HUES48 (cell line): ENCODE measurements around the gene UBQLN1.
"Not testable (repeated sequence)": the region's sequence is repeated elsewhere in the genome, so short reads cannot be mapped to it uniquely, and the experiment has no call there.

Source experiments
- H3K27ac ChIP-seq: one replicate; pipeline ENCODE4 v1.7.0; 2013; ENCODE audit warnings: low read depth, low read length, inconsistent platforms
- H3K27me3 ChIP-seq: 2 replicates; pipeline ENCODE4 v1.6.1; 2013; ENCODE audit warnings: mild to moderate bottlenecking, low read length; ENCODE audit not compliant: control insufficient read depth, insufficient read depth
- H3K36me3 ChIP-seq: 2 replicates; pipeline ENCODE4 v1.6.1; 2013; ENCODE audit warnings: low read length; ENCODE audit not compliant: control insufficient read depth, insufficient read depth
- H3K4me1 ChIP-seq: 2 replicates; pipeline ENCODE4 v1.6.1; 2013; ENCODE audit warnings: mild to moderate bottlenecking, low read length; ENCODE audit not compliant: control insufficient read depth, insufficient read depth
- H3K4me3 ChIP-seq: 2 replicates; pipeline ENCODE4 v1.5.1; 2013; ENCODE audit warnings: mild to moderate bottlenecking, low read depth, low read length
- H3K9ac ChIP-seq: 2 replicates; pipeline ENCODE4 v1.6.1; 2013; ENCODE audit warnings: mild to moderate bottlenecking, low read depth, low read length, moderate library complexity
- H3K9me3 ChIP-seq: 2 replicates; pipeline ENCODE4 v1.6.1; 2013; ENCODE audit warnings: low read length; ENCODE audit not compliant: control insufficient read depth, insufficient read depth

Gene UBQLN1

DNA sequence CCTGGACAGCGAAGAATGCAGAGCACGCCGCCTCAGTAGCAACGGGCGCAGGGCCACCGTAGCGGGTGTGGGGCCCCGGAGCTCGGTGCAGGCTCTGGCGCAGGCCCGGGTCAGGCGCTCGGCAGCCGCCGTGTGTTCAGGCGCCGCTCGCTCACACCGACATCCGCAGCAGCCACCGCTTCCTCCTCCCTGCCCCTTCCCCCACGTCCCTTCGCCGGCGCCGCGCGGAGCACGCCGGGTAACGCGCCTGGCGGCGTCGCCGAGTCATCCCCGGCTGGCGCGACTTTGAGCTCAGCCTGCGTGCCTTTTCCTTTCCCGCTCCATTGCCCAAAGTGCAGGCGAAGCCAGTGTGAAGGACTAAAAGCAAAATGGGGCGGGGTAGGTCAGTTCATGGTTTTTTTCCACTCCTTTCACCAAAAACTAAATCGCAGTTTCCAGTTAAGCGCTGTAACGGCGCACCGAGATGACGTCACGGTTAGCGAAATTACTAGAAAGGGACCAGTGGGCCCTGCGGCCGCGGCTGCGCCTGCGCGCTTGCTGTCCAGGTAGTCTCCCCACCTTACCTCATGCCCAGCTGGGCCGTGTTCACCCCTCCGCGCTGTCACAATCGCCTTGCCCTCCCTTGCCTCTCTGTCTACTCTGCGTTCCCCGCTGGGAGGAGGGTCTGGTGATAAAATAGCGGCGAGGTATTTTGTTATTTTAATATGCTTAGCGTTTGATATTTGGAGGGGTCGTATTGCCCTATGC lies at the start of gene UBQLN1:
UBQLN1 (minus strand) TSS at position 191 of the 747 bp plus-strand sequence. CDS start 279 bp downstream, outside the sequence.
- no peaks in the 10 kb centered on the region for H3K9me3 ChIP-seq

GRCh38 chr9:83754383-83754977 lies 46.7 kb upstream of the UBQLN1 start:
- Histone ChIP-seq H3K4me3 (no peak overlapping the region), H3K27me3 (no peaks in the 10 kb centered on the region), H3K27ac (no peak overlapping the region), H3K4me1 (no peaks in the 10 kb centered on the region), H3K36me3 (no peaks in the 10 kb centered on the region), H3K9ac (no peak overlapping the region), H3K9me3 (no peaks in the 10 kb centered on the region)

More for the DNA sequence above, at the start of gene UBQLN1:
- peaks cover 10% of the 10 kb centered on the region for H3K4me1 ChIP-seq
- H3K36me3 ChIP-seq: no peaks in the 10 kb centered on the region
- H3K27ac ChIP-seq: peak within 1 kb of the TSS; percentile 100
- no peaks in the 10 kb centered on the region for H3K27me3 ChIP-seq
- peak within 1 kb of the TSS; percentile 100 for H3K9ac ChIP-seq
- H3K4me3 ChIP-seq: peak within 1 kb of the TSS; percentile 96

- Histone ChIP-seq H3K4me1 (no peaks in the 10 kb centered on the region), H3K27me3 (no peaks in the 10 kb centered on the region), H3K9ac (no peak overlapping the region), H3K9me3 (no peaks in the 10 kb centered on the region), H3K4me3 (no peak overlapping the region), H3K27ac (no peak overlapping the region), H3K36me3 (no peaks in the 10 kb centered on the region)
Measured at GRCh38 chr9:83749706-83750105, 41.9 kb upstream of the UBQLN1 start.

DNA sequence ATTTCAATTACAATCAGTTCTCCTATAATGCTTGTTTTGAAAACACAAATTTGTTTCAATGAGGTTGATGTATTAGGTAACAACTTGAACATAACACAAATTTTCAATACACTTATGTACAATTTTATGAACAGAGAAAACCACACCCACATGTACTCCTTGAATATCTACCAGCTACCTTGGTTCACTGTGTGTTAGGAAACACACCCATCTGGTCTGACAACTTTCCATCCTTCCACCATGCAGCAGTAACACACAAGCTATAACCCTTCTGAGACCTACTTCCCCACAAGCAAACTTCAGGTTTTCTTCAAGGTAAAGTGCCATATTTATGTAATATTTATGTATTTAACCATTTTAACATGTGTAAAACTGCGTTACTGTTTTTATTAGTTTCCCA lies 36.4 kb upstream of the UBQLN1 start:
- Histone ChIP-seq H3K36me3 (no peaks in the 10 kb centered on the region), H3K9me3 (no peaks in the 10 kb centered on the region), H3K27ac (no peak overlapping the region), H3K27me3 (no peaks in the 10 kb centered on the region), H3K4me3 (no peak overlapping the region), H3K9ac (no peak overlapping the region), H3K4me1 (no peaks in the 10 kb centered on the region)

DNA sequence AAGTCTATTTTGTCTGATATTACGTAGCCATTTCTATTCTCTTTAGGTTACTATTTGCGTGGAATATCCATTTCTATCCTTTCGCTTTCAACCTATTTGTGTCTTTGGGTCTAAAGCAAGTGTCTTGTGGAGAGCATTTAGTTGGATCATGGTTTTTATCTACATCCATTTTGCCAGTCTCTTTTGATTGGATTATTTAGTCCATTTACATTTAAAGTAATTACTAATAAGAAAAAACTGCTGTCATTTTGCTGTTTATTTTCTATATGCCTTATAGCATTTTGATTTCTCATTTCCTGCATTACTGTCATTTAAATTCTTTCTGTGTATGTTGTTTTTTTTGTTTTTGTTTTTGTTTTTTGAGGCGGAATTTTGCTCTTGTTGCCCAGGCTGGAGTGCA lies 26.0 kb upstream of the UBQLN1 start:
- H3K4me1 ChIP-seq: no peaks in the 10 kb centered on the region

DNA sequence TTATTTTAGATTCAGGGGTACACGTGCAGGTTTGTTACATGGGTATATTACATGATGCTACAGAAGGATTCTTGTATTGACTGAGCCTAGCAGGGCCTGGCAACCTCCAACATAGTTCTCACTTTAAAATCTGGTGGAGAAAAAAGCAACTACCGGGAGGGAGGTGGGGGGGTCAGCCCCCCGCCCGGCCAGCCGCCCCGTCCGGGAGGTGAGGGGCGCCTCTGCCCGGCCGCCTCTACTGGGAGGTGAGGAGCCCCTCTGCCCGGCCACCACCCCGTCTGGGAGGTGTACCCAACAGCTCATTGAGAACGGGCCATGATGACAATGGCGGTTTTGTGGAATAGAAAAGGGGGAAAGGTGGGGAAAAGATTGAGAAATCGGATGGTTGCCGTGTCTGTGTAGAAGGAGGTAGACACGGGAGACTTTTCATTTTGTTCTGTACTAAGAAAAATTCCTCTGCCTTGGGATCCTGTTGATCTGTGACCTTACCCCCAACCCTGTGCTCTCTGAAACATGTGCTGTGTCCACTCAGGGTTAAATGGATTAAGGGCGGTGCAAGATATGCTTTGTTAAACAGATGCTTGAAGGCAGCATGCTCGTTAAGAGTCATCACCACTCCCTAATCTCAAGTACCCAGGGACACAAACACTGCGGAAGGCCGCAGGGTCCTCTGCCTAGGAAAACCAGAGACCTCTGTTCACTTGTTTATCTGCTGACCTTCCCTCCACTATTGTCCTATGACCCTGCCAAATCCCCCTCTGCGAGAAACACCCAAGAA lies 21.0 kb upstream of the UBQLN1 start:
- H3K27me3 ChIP-seq, H3K27ac ChIP-seq, H3K36me3 ChIP-seq, H3K4me3 ChIP-seq, H3K4me1 ChIP-seq, H3K9me3 ChIP-seq, H3K9ac ChIP-seq: not testable (repeated sequence)

More for the DNA sequence above, 26.0 kb upstream of the UBQLN1 start:
- H3K9ac ChIP-seq: no peak overlapping the region
- H3K4me3 ChIP-seq: no peak overlapping the region
- H3K27ac ChIP-seq: no peak overlapping the region
- no peaks in the 10 kb centered on the region for H3K36me3 ChIP-seq
- no peaks in the 10 kb centered on the region for H3K9me3 ChIP-seq
- H3K27me3 ChIP-seq: no peaks in the 10 kb centered on the region

- no peak overlapping the region for H3K27ac ChIP-seq
- no peaks in the 10 kb centered on the region for H3K4me1 ChIP-seq
- no peaks in the 10 kb centered on the region for H3K36me3 ChIP-seq
- no peak overlapping the region for H3K9ac ChIP-seq
- no peaks in the 10 kb centered on the region for H3K27me3 ChIP-seq
- H3K4me3 ChIP-seq: no peak overlapping the region
- peaks cover 5% of the 10 kb centered on the region; the same call in 1 of the 2 replicates for H3K9me3 ChIP-seq
Measured at GRCh38 chr9:83724436-83724835, 16.7 kb upstream of the UBQLN1 start.

DNA sequence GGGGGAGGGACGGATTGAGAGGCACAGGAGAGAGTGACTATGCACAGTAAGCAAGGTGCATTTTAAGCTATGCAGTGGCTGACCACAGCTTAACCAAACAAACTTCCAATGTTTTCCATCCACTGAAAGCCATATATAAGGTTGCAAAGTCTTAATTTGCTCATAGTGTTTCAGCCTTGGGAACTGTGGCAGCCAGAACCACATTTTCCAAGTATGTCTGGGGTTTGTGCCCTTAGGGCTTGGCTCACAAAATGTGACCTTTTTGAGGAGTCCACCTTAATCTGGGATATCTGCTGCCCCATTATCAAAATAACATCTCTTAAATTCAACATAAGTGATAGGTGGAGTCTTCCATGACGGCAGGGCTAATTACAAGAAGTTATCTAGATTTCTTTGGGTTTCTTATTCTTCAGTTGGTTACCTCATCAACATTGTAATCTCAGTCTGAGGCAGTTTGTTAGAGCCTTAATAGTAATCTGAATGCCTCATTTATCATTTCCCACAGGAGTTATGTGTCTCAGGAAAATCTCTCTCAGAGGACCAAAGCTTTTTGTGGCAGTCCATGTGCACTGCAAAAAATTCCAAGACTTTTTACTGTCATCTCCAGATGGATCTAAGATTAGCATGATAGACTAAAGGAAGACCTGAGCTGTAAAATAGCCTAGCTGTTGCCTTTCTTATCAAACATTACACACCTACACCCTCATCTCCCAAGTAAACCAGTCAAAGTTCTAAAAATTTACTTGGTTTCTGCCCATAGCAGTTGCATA lies 15.2 kb upstream of the UBQLN1 start:
- Histone ChIP-seq H3K9ac (no peak overlapping the region), H3K9me3 (peaks cover 5% of the 10 kb centered on the region; the same call in 1 of the 2 replicates), H3K27me3 (no peaks in the 10 kb centered on the region), H3K4me3 (no peak overlapping the region), H3K36me3 (no peaks in the 10 kb centered on the region), H3K4me1 (no peaks in the 10 kb centered on the region), H3K27ac (no peak overlapping the region)

- no peaks in the 10 kb centered on the region for H3K4me1 ChIP-seq
- no peak overlapping the region for H3K9ac ChIP-seq
- H3K36me3 ChIP-seq: no peaks in the 10 kb centered on the region
- H3K27ac ChIP-seq: no peak overlapping the region
- no peaks in the 10 kb centered on the region for H3K27me3 ChIP-seq
- H3K4me3 ChIP-seq: no peak overlapping the region
- peaks cover 5% of the 10 kb centered on the region; the same call in 1 of the 2 replicates for H3K9me3 ChIP-seq
Measured at GRCh38 chr9:83721509-83721908, 13.8 kb upstream of the UBQLN1 start.

- H3K36me3 ChIP-seq: no peaks in the 10 kb centered on the region
- no peaks in the 10 kb centered on the region for H3K4me1 ChIP-seq
- H3K27me3 ChIP-seq: no peaks in the 10 kb centered on the region
- no peak overlapping the region for H3K4me3 ChIP-seq
- H3K27ac ChIP-seq: no peak overlapping the region
- H3K9ac ChIP-seq: no peak overlapping the region
- no peaks in the 10 kb centered on the region for H3K9me3 ChIP-seq
Measured at GRCh38 chr9:83715794-83716193, 8.0 kb upstream of the UBQLN1 start.
